HFFc6 (cell line): ENCODE data around the gene IPPK. TPM values are rescaled to one million over a fixed set of nuclear protein-coding genes. Genes with fewer than 3 reads are reported as not detected.
A peak's percentile ranks its signal among the peaks of the same experiment; 100 is the strongest.

Source experiments
- DNase-seq: peaks from one replicate; pipeline ENCODE4 v3.0.0-alpha.2; 2018
- H3K27ac Mint-ChIP-seq: 2 replicates; pipeline ENCODE4 v1.8.0; 2020; ENCODE audit warnings: mild to moderate bottlenecking, mixed read lengths
- H3K27me3 Mint-ChIP-seq: 2 replicates; pipeline ENCODE4 v1.8.0; 2021; ENCODE audit warnings: mild to moderate bottlenecking, moderate library complexity, mixed read lengths; ENCODE audit not compliant: insufficient read depth
- H3K36me3 Mint-ChIP-seq: 2 replicates; pipeline ENCODE4 v1.8.0; 2021; ENCODE audit warnings: low read depth, mixed read lengths
- H3K4me1 Mint-ChIP-seq: 2 replicates; pipeline ENCODE4 v1.8.0; 2020; ENCODE audit warnings: low read depth, mixed read lengths
- H3K4me3 Mint-ChIP-seq: 2 replicates; pipeline ENCODE4 v1.8.0; 2020; ENCODE audit warnings: mild to moderate bottlenecking, moderate library complexity, mixed read lengths
- H3K9me3 Mint-ChIP-seq: 2 replicates; pipeline ENCODE4 v1.8.0; 2020; ENCODE audit warnings: mild to moderate bottlenecking, mixed read lengths
- CTCF ChIP-seq: fragments of 200-600 bp; sonication (generic); IDR thresholded peaks from 2 replicates; pipeline ENCODE4 v1.5.0; 2021; ENCODE audit warnings: antibody characterized with exemption, mild to moderate bottlenecking
- total RNA-seq, 6 experiments: library from RNA; stranded (reverse); fragmentation: NEBNext Ultra II Directional; extraction: Animal tissue kit (Norgen Biotek cat#: 25700); gene quantifications; 2 replicates in 1 of 6; 3 replicates in 5 of 6; pipeline ENCODE4 v1.2.3, GENCODE V29; 2021

Gene IPPK
- total RNA-seq, 6 experiments from 2014 or later: 10.0 to 14.0 (median 12.5) TPM

- Mint-ChIP-seq H3K9me3 (peaks cover 9% of the 10 kb centered on the region), H3K36me3 (peaks cover 31% of the 10 kb centered on the region), H3K4me3 (no peak overlapping the region), H3K4me1 (peaks cover 27% of the 10 kb centered on the region), H3K27ac (peak overlapping the region; percentile 22), H3K27me3 (peaks cover 6% of the 10 kb centered on the region)
- DNase-seq: no peak
- TF ChIP-seq CTCF: no peak
These were observed 61.6 kb downstream of the IPPK start for GRCh38 chr9:92608241-92608908.

GRCh38 chr9:92607773-92608172 is 62.2 kb downstream of the IPPK start:
- H3K27ac Mint-ChIP-seq: peak overlapping the region; percentile 22

GRCh38 chr9:92607088-92607487 is 62.8 kb downstream of the IPPK start:
- Mint-ChIP-seq H3K4me3 (no peak overlapping the region), H3K36me3 (peaks cover 30% of the 10 kb centered on the region), H3K9me3 (peaks cover 10% of the 10 kb centered on the region), H3K27ac (no peak overlapping the region; the same call in 1 of the 2 replicates), H3K27me3 (peaks cover 4% of the 10 kb centered on the region), H3K4me1 (peaks cover 27% of the 10 kb centered on the region)
- peak; percentile 18 for DNase-seq
- TF ChIP-seq CTCF: no peak

More at GRCh38 chr9:92607773-92608172, 62.2 kb downstream of the IPPK start:
- H3K9me3 Mint-ChIP-seq: peaks cover 10% of the 10 kb centered on the region
- no peak overlapping the region for H3K4me3 Mint-ChIP-seq
- H3K36me3 Mint-ChIP-seq: peaks cover 34% of the 10 kb centered on the region
- peak; percentile 26 for DNase-seq
- H3K4me1 Mint-ChIP-seq: peaks cover 27% of the 10 kb centered on the region
- H3K27me3 Mint-ChIP-seq: peaks cover 8% of the 10 kb centered on the region
- no peak for TF ChIP-seq CTCF

- Mint-ChIP-seq H3K4me3 (no peak overlapping the region), H3K9me3 (peaks cover 10% of the 10 kb centered on the region), H3K36me3 (peaks cover 21% of the 10 kb centered on the region), H3K4me1 (peaks cover 41% of the 10 kb centered on the region), H3K27ac (no peak overlapping the region), H3K27me3 (peaks cover 4% of the 10 kb centered on the region)
- TF ChIP-seq CTCF: no peak
- no peak for DNase-seq
These were observed 64.7 kb downstream of the IPPK start for GRCh38 chr9:92605224-92605623.

- H3K4me1 Mint-ChIP-seq: peaks cover 41% of the 10 kb centered on the region
- no peak for DNase-seq
- TF ChIP-seq CTCF: no peak; the same call in 1 of the 2 replicates
- H3K36me3 Mint-ChIP-seq: peaks cover 21% of the 10 kb centered on the region
- H3K27me3 Mint-ChIP-seq: peaks cover 4% of the 10 kb centered on the region
- H3K4me3 Mint-ChIP-seq: no peak overlapping the region
- peaks cover 10% of the 10 kb centered on the region for H3K9me3 Mint-ChIP-seq
- H3K27ac Mint-ChIP-seq: no peak overlapping the region
These were observed 65.9 kb downstream of the IPPK start for GRCh38 chr9:92603990-92604389.
